ENCODE results near the gene C16orf86. TPM values are rescaled to one million over a fixed set of nuclear protein-coding genes. Genes with fewer than 3 reads are reported as not detected.

Gene C16orf86
- total and polyA plus RNA-seq, 2 of the 8 experiments (the other 6 are each of a cell fraction or from before 2014, with no cell fraction given) = 1.4 to 2.3 TPM

DNA sequence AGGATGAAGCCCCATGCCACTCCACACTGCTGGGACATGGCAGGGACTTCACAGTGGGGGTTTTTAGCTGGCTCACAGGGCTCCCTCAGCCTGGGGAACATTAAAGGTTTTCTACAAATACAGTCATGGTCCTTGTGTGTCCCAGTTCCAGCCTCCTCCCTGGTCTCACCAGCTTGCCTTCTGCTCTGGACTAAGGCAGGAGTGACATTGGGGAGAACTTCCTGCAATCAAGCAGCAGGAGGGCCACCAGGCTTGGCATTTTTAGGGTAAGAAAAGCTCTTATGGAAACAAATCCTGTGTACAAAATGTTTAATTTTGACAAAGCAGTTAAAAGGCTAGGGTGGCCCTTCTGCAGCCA is 4.0 kb upstream of the C16orf86 start:
- no peak overlapping the region for H3K23ac ChIP-seq (ENCODE audit: insufficient read length)
- H3K9ac ChIP-seq (replicated peaks in 1 of 4; ENCODE audit: extremely low read depth in 1 of 4, low read depth in 3 of 4, low read length in 3 of 4) = no peak overlapping the region
- no peak overlapping the region for H2BK120ac ChIP-seq (replicated peaks; ENCODE audit: low read depth, low read length)
- FAIRE-seq = no peak
- no peak overlapping the region for H4K5ac ChIP-seq (ENCODE audit: insufficient read length, low read depth, low read length)
- peaks cover 0 to 3% (median under 1%) of the 10 kb centered on the region in 4 experiments; a peak in 2 of 7 replicates for H3K27me3 ChIP-seq (replicated peaks in 1 of 4; ENCODE audit: control insufficient read depth in 3 of 4, extremely low read depth in 1 of 4, insufficient read depth in 3 of 4, low read length in 3 of 4)
- H2BK15ac ChIP-seq (ENCODE audit: low read length) = no peak overlapping the region
- H2AK5ac ChIP-seq (ENCODE audit: low read depth, low read length) = no peak overlapping the region
- no peak overlapping the region for H3K56ac ChIP-seq (replicated peaks; ENCODE audit: insufficient read length, low read depth, low read length)
- H3K4me1 ChIP-seq (replicated peaks in 1 of 4; ENCODE audit: control insufficient read depth in 3 of 4, insufficient read depth in 4 of 4, low read length in 3 of 4) = peaks cover 0 to 28% (median 17%) of the 10 kb centered on the region in 4 experiments; a peak in 5 of 7 replicates
- peaks cover 27% of the 10 kb centered on the region for H3K23me2 ChIP-seq (ENCODE audit: low read depth, low read length)
- H3K79me1 ChIP-seq (ENCODE audit: low read depth, low read length) = no peaks in the 10 kb centered on the region; the same call in 1 of the 2 replicates
- peaks cover 5 to 8% of the 10 kb centered on the region in 2 experiments for H4K20me1 ChIP-seq (replicated peaks in 1 of 2; ENCODE audit: control insufficient read depth in 1 of 2, insufficient read depth in 2 of 2, low read length in 2 of 2)
- no peak overlapping the region for H3K27ac ChIP-seq (ENCODE audit: low read depth, low read length)
- no peak overlapping the region for H2BK12ac ChIP-seq (ENCODE audit: low read depth, low read length)
- no peak overlapping the region for H3K4ac ChIP-seq (replicated peaks; ENCODE audit: insufficient read length, low read depth, low read length)
- no peaks in the 10 kb centered on the region for H3K79me2 ChIP-seq (ENCODE audit: control insufficient read depth in 1 of 2, insufficient read depth in 2 of 2, low read length in 2 of 2)
- DNase-seq (ENCODE audit: low read depth in 1 of 2, low spot score in 2 of 2) = no peak
- no peak overlapping the region for H2BK5ac ChIP-seq (ENCODE audit: low read depth, low read length)
- H4K8ac ChIP-seq (ENCODE audit: extremely low read depth, insufficient read depth, low read length) = no peak overlapping the region; the same call in 1 of the 2 replicates
- no peak overlapping the region for H4K91ac ChIP-seq (replicated peaks; ENCODE audit: insufficient read length, low read length)
- no peak overlapping the region for H3K4me2 ChIP-seq (ENCODE audit: insufficient read depth in 1 of 2, low read depth in 2 of 2, low read length in 2 of 2)
- H2AFZ ChIP-seq (ENCODE audit: low read length) = no peak overlapping the region
- POLR2A ChIA-PET (ENCODE audit: partially characterized antibody) = interaction anchor here (1.4 to 2.0 kb wide), 4 partner anchors 10 to 222 kb away, joined by 4 to 6 read pairs (median 4); partner anchors contain the start of gene NRN1L
- H3K14ac ChIP-seq (ENCODE audit: insufficient read length) = no peak overlapping the region
- CTCF ChIA-PET (ENCODE audit: partially characterized antibody) = interaction anchor here (0.5 to 13.7 kb wide), 41 partner anchors 12 to 366 kb away, joined by 3 to 202 read pairs (median 4); partner anchors contain the start of genes ATP6V0D1, CARMIL2, CTCF and NRN1L
- peaks cover 0 to 4% (median under 1%) of the 10 kb centered on the region in 4 experiments; a peak in 1 of 8 replicates for H3K36me3 ChIP-seq (ENCODE audit: control insufficient read depth in 2 of 4, insufficient read depth in 4 of 4, low read length in 3 of 4)
- no peaks in the 10 kb centered on the region for H3K9me3 ChIP-seq (ENCODE audit: insufficient read depth in 2 of 2, low read depth in 1 of 2, low read length in 1 of 2)
- no peak overlapping the region for H3K18ac ChIP-seq (ENCODE audit: extremely low read depth, low read length)
- H2BK20ac ChIP-seq (ENCODE audit: low read length) = no peak overlapping the region
- H3K4me3 ChIP-seq (ENCODE audit: extremely low read depth in 1 of 4, insufficient read depth in 2 of 4, low read depth in 3 of 4, low read length in 4 of 4) = no peak overlapping the region
- TF ChIP-seq CREB1 (IDR thresholded peaks at IDR 0.05) (no peak), KDM1A (IDR thresholded peaks at IDR 0.05; ENCODE audit: borderline replicate concordance, low read length) (no peak), SIRT6 (IDR thresholded peaks at IDR 0.05; ENCODE audit: low read length) (no peak), KDM5A (IDR thresholded peaks at IDR 0.05; ENCODE audit: low read length) (no peak), NRF1 (IDR thresholded peaks at IDR 0.05; ENCODE audit: low read depth, low read length) (no peak), CHD1 (IDR thresholded peaks at IDR 0.05; ENCODE audit: low read depth, low read length) (no peak), SP2 (IDR thresholded peaks at IDR 0.05; ENCODE audit: low read length) (no peak), TBP (IDR thresholded peaks at IDR 0.05; ENCODE audit: low read depth, low read length) (no peak), CTBP2 (IDR thresholded peaks at IDR 0.05; ENCODE audit: borderline replicate concordance, insufficient read depth, insufficient read length, low read length) (no peak), KDM4A (IDR thresholded peaks at IDR 0.05; ENCODE audit: low read depth, low read length, severe bottlenecking) (no peak), SUZ12 (IDR thresholded peaks at IDR 0.05; ENCODE audit: low read length) (no peak)
- TF ChIP-seq, protein P1, sequence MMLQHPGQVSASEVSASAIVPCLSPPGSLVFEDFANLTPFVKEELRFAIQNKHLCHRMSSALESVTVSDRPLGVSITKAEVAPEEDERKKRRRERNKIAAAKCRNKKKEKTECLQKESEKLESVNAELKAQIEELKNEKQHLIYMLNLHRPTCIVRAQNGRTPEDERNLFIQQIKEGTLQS (IDR thresholded peaks at IDR 0.05; ENCODE audit: insufficient read depth, low read depth, low read length) = no peak

Measured in H1 (cell line).